A549 treated with Hydrocortisone at 1 μM for 4 hours (cell line): Measurements from ENCODE around the gene ARHGAP9. TPM values are rescaled to one million over a fixed set of nuclear protein-coding genes. Genes with fewer than 3 reads are reported as not detected.

Experiments
- total RNA-seq: library from RNA; stranded (reverse); fragments of 200-300 nt; extraction: Qiagen RNA extraction; gene quantifications from 5 replicates; pipeline ENCODE4 v1.2.3, GENCODE V29; 2022

ARHGAP9 gene
- 0.17 to 0.62 TPM (median 0.38 TPM) in 5 replicates for total RNA-seq

GRCh38 chr12:57479376-57480115 is at the start of gene ARHGAP9:
ARHGAP9 (minus strand) TSS chr12:57479866; CDS start chr12:57479406, 460 bp downstream.

GRCh38 chr12:57522011-57522886 is 42.6 kb upstream of the ARHGAP9 start, which contains the start of gene MBD6:
MBD6 (plus strand) TSS chr12:57522824; CDS start chr12:57524304, 1,480 bp downstream.

GRCh38 chr12:57520053-57520818 is 40.6 kb upstream of the ARHGAP9 start, which contains the start of gene DDIT3:
DDIT3 (minus strand) TSS chr12:57520514; CDS start chr12:57517406, 3,108 bp downstream.

GRCh38 chr12:57487597-57488401 is 8.1 kb upstream of the ARHGAP9 start, which contains the start of gene MARS1:
MARS1 (plus strand) TSS chr12:57488068; CDS start chr12:57488091, 23 bp downstream.

GRCh38 chr12:57459750-57460467 is 19.8 kb downstream of the ARHGAP9 start, which contains the start of gene GLI1:
GLI1 (plus strand) TSS chr12:57459785; CDS start chr12:57463692, 3,907 bp downstream.

GRCh38 chr12:57454566-57455373 is 24.9 kb downstream of the ARHGAP9 start, which contains the start of gene INHBE:
INHBE (plus strand) TSS chr12:57455307; CDS start chr12:57455537, 230 bp downstream.

GRCh38 chr12:57434517-57435223 is 45.0 kb downstream of the ARHGAP9 start, which contains the start of gene INHBC:
INHBC (plus strand) TSS chr12:57434784; CDS start chr12:57434887, 103 bp downstream.

GRCh38 chr12:57430931-57431566 is 48.6 kb downstream of the ARHGAP9 start, which contains the start of gene R3HDM2:
R3HDM2 (minus strand) TSS chr12:57431043; CDS start chr12:57310428, 120,615 bp downstream.

Other genes with a start within 250 kb of the ARHGAP9 start
- gene STAC3, start 228.7 kb downstream of the ARHGAP9 start, total RNA-seq = 0.18 to 0.36 TPM (median 0.30 TPM) in 5 replicates
- 7.6 to 9.8 TPM (median 8.0 TPM) in 5 replicates for gene R3HDM2, start 48.8 kb downstream of the ARHGAP9 start, total RNA-seq
- 0.05 TPM in 1 of 5 replicates, not detected in the others for gene INHBC, start 45.1 kb downstream of the ARHGAP9 start, total RNA-seq
- 0.05 to 0.09 TPM in 2 of 5 replicates, not detected in the others for gene INHBE, start 24.6 kb downstream of the ARHGAP9 start, total RNA-seq
- 4.5 to 6.2 TPM (median 5.6 TPM) in 5 replicates for gene GLI1, start 20.1 kb downstream of the ARHGAP9 start, total RNA-seq
- gene MARS1, start 8.2 kb upstream of the ARHGAP9 start, total RNA-seq = 125 to 280 TPM (median 129 TPM) in 5 replicates
- 23.0 to 31.1 TPM (median 26.3 TPM) in 5 replicates for gene DDIT3, start 40.6 kb upstream of the ARHGAP9 start, total RNA-seq
- 20.1 to 28.9 TPM (median 27.2 TPM) in 5 replicates for gene MBD6, start 43.0 kb upstream of the ARHGAP9 start, total RNA-seq
- 115 to 190 TPM (median 121 TPM) in 5 replicates for gene DCTN2, start 67.3 kb upstream of the ARHGAP9 start, total RNA-seq
- gene KIF5A, start 70.2 kb upstream of the ARHGAP9 start, total RNA-seq = 0.17 to 0.23 TPM (median 0.18 TPM) in 5 replicates
- 38.4 to 53.3 TPM (median 39.1 TPM) in 5 replicates for gene PIP4K2C, start 111.3 kb upstream of the ARHGAP9 start, total RNA-seq
- 16.2 to 18.9 TPM (median 18.6 TPM) in 5 replicates for gene DTX3, start 125.0 kb upstream of the ARHGAP9 start, total RNA-seq
- gene ARHGEF25, start 131.6 kb upstream of the ARHGAP9 start, total RNA-seq = 4.2 to 6.7 TPM (median 5.7 TPM) in 5 replicates
- 38.5 to 45.9 TPM (median 42.8 TPM) in 5 replicates for gene B4GALNT1, start 153.3 kb upstream of the ARHGAP9 start, total RNA-seq
- 110 to 134 TPM (median 114 TPM) in 5 replicates for gene OS9, start 214.3 kb upstream of the ARHGAP9 start, total RNA-seq